Smooth muscle cell (in vitro differentiated cells): ENCODE data around the gene SMIM38. TPM values are rescaled to one million over a fixed set of nuclear protein-coding genes. Genes with fewer than 3 reads are reported as not detected.

Source experiments
- DNase-seq: peaks from one replicate; lab custom pipeline; 2025; ENCODE audit not compliant: unreplicated experiment; lab: John Stamatoyannopoulos, UW
- H2AFZ ChIP-seq: fragments of 200-600 bp; sonication (generic); 2 replicates; pipeline ENCODE4 v1.6.0; 2016; ENCODE audit warnings: antibody characterized with exemption, low read depth, mild to moderate bottlenecking
- H3F3A ChIP-seq: fragments of 200-600 bp; sonication (generic); 2 replicates; pipeline ENCODE4 v1.6.0; 2017; ENCODE audit warnings: antibody characterized with exemption, low read depth
- H3K27ac ChIP-seq: fragments of 200-600 bp; sonication (generic); 2 replicates; pipeline ENCODE4 v1.5.1; 2016; ENCODE audit warnings: low read depth, mild to moderate bottlenecking
- H3K27me3 ChIP-seq: fragments of 200-600 bp; sonication (generic); 2 replicates; pipeline ENCODE4 v1.6.1; 2016; ENCODE audit warnings: low read depth, mild to moderate bottlenecking
- H3K36me3 ChIP-seq: fragments of 200-600 bp; sonication (generic); 2 replicates; pipeline ENCODE4 v1.5.1; 2016; ENCODE audit warnings: low read depth
- H3K4me1 ChIP-seq: fragments of 200-600 bp; sonication (generic); 2 replicates; pipeline ENCODE4 v1.5.1; 2016; ENCODE audit warnings: low read depth
- H3K4me2 ChIP-seq: fragments of 200-600 bp; sonication (generic); 2 replicates; pipeline ENCODE4 v1.6.0; 2016; ENCODE audit warnings: mild to moderate bottlenecking
- H3K4me3 ChIP-seq: fragments of 200-600 bp; sonication (generic); 2 replicates; pipeline ENCODE4 v1.5.1; 2016; ENCODE audit warnings: mild to moderate bottlenecking
- H3K79me2 ChIP-seq: fragments of 200-600 bp; sonication (generic); 2 replicates; pipeline ENCODE4 v1.6.0; 2016; ENCODE audit warnings: low read depth, mild to moderate bottlenecking
- H3K9ac ChIP-seq: fragments of 200-600 bp; sonication (generic); 2 replicates; pipeline ENCODE4 v1.6.0; 2016; ENCODE audit warnings: low read depth
- H3K9me3 ChIP-seq: fragments of 200-600 bp; sonication (generic); replicated peaks from 2 replicates; pipeline ENCODE4 v1.5.1; 2016; ENCODE audit warnings: low read depth
- H4K20me1 ChIP-seq: fragments of 200-600 bp; sonication (generic); 2 replicates; pipeline ENCODE4 v1.6.0; 2016; ENCODE audit warnings: low read depth
- CTCF ChIP-seq: fragments of 200-600 bp; sonication (generic); IDR thresholded peaks from 2 replicates; pipeline ENCODE4 v1.5.1; 2017; ENCODE audit warnings: borderline replicate concordance, mild to moderate bottlenecking, antibody characterized with exemption; ENCODE audit not compliant: insufficient read depth, poor library complexity, severe bottlenecking
- WGBS: methylation state at CpG from one replicate; pipeline ENCODE4 v1.1.7; 2016; ENCODE audit warnings: low lambda C conversion rate; 5-methylcytosine and 5-hydroxymethylcytosine counted together
- polyA plus RNA-seq: library from polyadenylated mRNA; unstranded; fragments of >200 nt; fragmentation: Nextera tagmentation; extraction: Ambion mirVana; gene quantifications from 2 replicates; pipeline ENCODE4 v1.2.1, GENCODE V29; 2016
- total RNA-seq: library from RNA; depleted of rRNA; stranded (reverse); fragments of >200 nt; gene quantifications from 2 replicates; pipeline ENCODE4 v1.2.3, GENCODE V29; 2014

SMIM38 gene
- total and polyA plus RNA-seq, 2 experiments from 2014 or later: 0.27 TPM; not detected in 1

- Histone ChIP-seq H3K9ac (no peak overlapping the region), H3K4me1 (peaks cover 8% of the 10 kb centered on the region), H3F3A (no peaks in the 10 kb centered on the region), H4K20me1 (no peaks in the 10 kb centered on the region), H3K9me3 (no peaks in the 10 kb centered on the region), H3K36me3 (no peaks in the 10 kb centered on the region), H3K79me2 (no peaks in the 10 kb centered on the region), H3K4me3 (no peak overlapping the region), H3K4me2 (no peak overlapping the region), H3K27me3 (no peaks in the 10 kb centered on the region), H2AFZ (no peak overlapping the region), H3K27ac (no peak overlapping the region)
- 83% methylated on average over 17 of the region's 19 CpGs for WGBS
- no peak for TF ChIP-seq CTCF
- DNase-seq: no peak
These were observed 34.0 kb upstream of the SMIM38 start for GRCh38 chr11:69121621-69122325.

- TF ChIP-seq CTCF: no peak
- H3K4me2 ChIP-seq: no peak overlapping the region
- H3K9ac ChIP-seq: no peak overlapping the region
- H3K27ac ChIP-seq: no peak overlapping the region
- no peaks in the 10 kb centered on the region for H3K79me2 ChIP-seq
- 74% methylated on average over 9 of the region's 9 CpGs for WGBS
- H4K20me1 ChIP-seq: no peaks in the 10 kb centered on the region
- H3K36me3 ChIP-seq: no peaks in the 10 kb centered on the region
- no peaks in the 10 kb centered on the region for H3K9me3 ChIP-seq
- H3F3A ChIP-seq: no peaks in the 10 kb centered on the region
- DNase-seq: no peak
- peaks cover 8% of the 10 kb centered on the region for H3K4me1 ChIP-seq
- no peak overlapping the region for H2AFZ ChIP-seq
- H3K27me3 ChIP-seq: no peaks in the 10 kb centered on the region
- no peak overlapping the region for H3K4me3 ChIP-seq
These were observed 33.5 kb upstream of the SMIM38 start for GRCh38 chr11:69122326-69122629.

GRCh38 chr11:69122630-69123431, 32.9 kb upstream of the SMIM38 start:
- Histone ChIP-seq H3K27ac (no peak overlapping the region), H3K27me3 (no peaks in the 10 kb centered on the region), H3K9ac (no peak overlapping the region)

More at GRCh38 chr11:69122630-69123431, 32.9 kb upstream of the SMIM38 start:
- Histone ChIP-seq H3K4me2 (peak overlapping the region; percentile 80), H3K36me3 (no peaks in the 10 kb centered on the region), H3K9me3 (no peaks in the 10 kb centered on the region), H3K79me2 (no peaks in the 10 kb centered on the region), H4K20me1 (no peaks in the 10 kb centered on the region), H3F3A (no peaks in the 10 kb centered on the region), H3K4me3 (peak overlapping the region; percentile 32), H3K4me1 (peaks cover 8% of the 10 kb centered on the region), H2AFZ (no peak overlapping the region)
- 10% methylated on average over 25 of the region's 27 CpGs for WGBS
- TF ChIP-seq CTCF: no peak
- DNase-seq: no peak
